ENCODE data around the gene AGRP. TPM values are rescaled to one million over a fixed set of nuclear protein-coding genes. Genes with fewer than 3 reads are reported as not detected.

The AGRP gene
- total RNA-seq, 1 experiment from 2014 or later: not detected

- Histone ChIP-seq H3T11ph (ENCODE audit: low read length) (no peak overlapping the region), H3K18ac (ENCODE audit: insufficient read length, low read depth, low read length) (no peak overlapping the region), H4K5ac (ENCODE audit: insufficient read length, low read depth, low read length) (no peak overlapping the region), H3K9me3 (ENCODE audit: control insufficient read depth, low read depth, low read length) (no peaks in the 10 kb centered on the region), H3K27ac (ENCODE audit: insufficient read length, low read depth, low read length) (no peak overlapping the region), H3K9ac (ENCODE audit: extremely low read depth, insufficient read length, low read length) (no peak overlapping the region), H3K23me2 (ENCODE audit: insufficient read length, low read depth, low read length, poor library complexity, severe bottlenecking) (no peaks in the 10 kb centered on the region), H3K4ac (ENCODE audit: low read depth, low read length) (no peak overlapping the region), H3K4me1 (ENCODE audit: insufficient read depth, low read length) (no peaks in the 10 kb centered on the region), H3K79me1 (ENCODE audit: insufficient read depth, low read depth, low read length, poor library complexity, severe bottlenecking) (no peaks in the 10 kb centered on the region), H2BK120ac (ENCODE audit: low read depth, low read length, poor library complexity, severe bottlenecking) (no peak overlapping the region), H3K23ac (ENCODE audit: insufficient read length, low read depth, low read length) (no peak overlapping the region), H4K91ac (ENCODE audit: insufficient read length, low read depth, low read length) (no peak overlapping the region), H2BK20ac (ENCODE audit: low read depth, low read length, poor library complexity, severe bottlenecking) (no peak overlapping the region), H3K4me2 (ENCODE audit: insufficient read depth, insufficient read length, low read length) (no peak overlapping the region), H4K8ac (replicated peaks; ENCODE audit: insufficient read length, low read depth, low read length) (no peak overlapping the region), H3K56ac (ENCODE audit: insufficient read length, low read depth, low read length) (no peak overlapping the region), H3K79me2 (ENCODE audit: insufficient read depth, low read length) (no peaks in the 10 kb centered on the region), H2BK5ac (ENCODE audit: insufficient read length, low read length) (no peak overlapping the region), H2BK12ac (ENCODE audit: insufficient read length, low read depth, low read length) (no peak overlapping the region), H2AK5ac (ENCODE audit: insufficient read length, low read length) (no peak overlapping the region), H2BK15ac (ENCODE audit: low read depth, low read length) (no peak overlapping the region), H3K27me3 (ENCODE audit: insufficient read depth, low read length) (no peaks in the 10 kb centered on the region), H4K20me1 (ENCODE audit: control insufficient read depth, insufficient read depth, insufficient read length) (no peaks in the 10 kb centered on the region), H3K14ac (ENCODE audit: insufficient read depth, low read length) (no peak overlapping the region), H2AFZ (ENCODE audit: low read length) (no peak overlapping the region)
- no peak for DNase-seq
- Mint-ChIP-seq H3K27ac (peak overlapping the region; percentile 4 to 78 (median 6); a peak in 3 of 7 replicates), H3K4me1 (peaks cover 9 to 12% of the 10 kb centered on the region in 2 experiments), H3K27me3 (ENCODE audit: low read depth) (no peaks in the 10 kb centered on the region), H3K4me3 (no peak overlapping the region), H3K9me3 (no peaks in the 10 kb centered on the region), H3K36me3 (ENCODE audit: insufficient read depth in 1 of 3, low read depth in 3 of 3) (peaks cover 4 to 27% (median 9%) of the 10 kb centered on the region in 3 experiments)
- no CpG with 5 or more reads among the region's 2 CpGs for WGBS (ENCODE audit: extremely low coverage, insufficient read length, low lambda C conversion rate)
- TF ChIP-seq CTCF (conservative IDR thresholded peaks at IDR 0.05): no peak
Observed at GRCh38 chr16:67449336-67449735, 34.0 kb downstream of the AGRP start.
